HepG2 (cell line): Measurements from ENCODE around the gene MECR. TPM values are rescaled to one million over a fixed set of nuclear protein-coding genes. Genes with fewer than 3 reads are reported as not detected.

ENCODE experiments used
- ATAC-seq: fragments of 200-7000 bp; cut with Tn5 transposase; 3 replicates; pipeline ENCODE4 v1.9.1; 2020; ENCODE audit warnings: mild to moderate bottlenecking, moderate library complexity
- BruUV-seq: library from RNA; stranded (reverse); fragments of 400-500 nt; replicated peaks from 2 replicates; lab custom pipeline; 2021; lab: Mats Ljungman, UMichigan
- CTCF ChIA-PET: fragments of 300-600 bp; formaldehyde crosslinking; extraction: SDS; loops from one replicate; lab custom pipeline; 2021; ENCODE audit warnings: low total read pairs, inconsistent platforms, low intra/inter-chr PET ratio; lab: Yijun Ruan, JAX
- POLR2A ChIA-PET: fragments of 350-600 bp; sonication (Branson Sonifier 250); formaldehyde crosslinking; loops from one replicate; lab custom pipeline; 2020; ENCODE audit warnings: antibody characterized with exemption, inconsistent platforms; lab: Yijun Ruan, JAX
- DNase-seq: peaks from one replicate; pipeline ENCODE4 v3.0.0-alpha.2; 2015; ENCODE audit warnings: low spot score
- FAIRE-seq: peaks from 3 replicates; lab custom pipeline; 2011; peaks lifted over from hg19 to GRCh38; lab: Jason Lieb, UNC
- H2AFZ ChIP-seq: one replicate; pipeline ENCODE4 v1.6.1; 2011; ENCODE audit warnings: low read length, inconsistent platforms
- H3K27ac ChIP-seq: fragments of 300-600 bp; 3 replicates; pipeline ENCODE4 v1.8.0; 2011; ENCODE audit warnings: mixed run types, mild to moderate bottlenecking, mixed read lengths, low read length, inconsistent platforms; ENCODE audit not compliant: insufficient read depth; ENCODE audit errors: extremely low read length
- H3K27me3 ChIP-seq, 2 experiments: fragments of 200-600 bp in 1 of 2; 2 replicates in 1 of 2; 3 replicates in 1 of 2; pipeline versions ENCODE4 v1.6.0 to v1.8.0; 2011; ENCODE audit warnings: low read length in 2 of 2, mild to moderate bottlenecking in 2 of 2, moderate library complexity in 2 of 2, inconsistent platforms in 1 of 2; ENCODE audit not compliant: insufficient read depth in 2 of 2, control insufficient read depth in 1 of 2
- H3K36me3 ChIP-seq, 2 experiments: fragments of 200-600 bp in 1 of 2; replicated peaks in 1 of 2; 2 replicates in 1 of 2; 3 replicates in 1 of 2; pipeline versions ENCODE4 v1.5.1 to v1.8.0; 2011; ENCODE audit warnings: low read length in 2 of 2, inconsistent platforms in 1 of 2; ENCODE audit not compliant: insufficient read depth in 2 of 2, control insufficient read depth in 1 of 2
- H3K4me1 ChIP-seq: 2 replicates; pipeline ENCODE4 v1.5.1; 2012; ENCODE audit warnings: low read length, inconsistent platforms; ENCODE audit not compliant: insufficient read depth
- H3K4me2 ChIP-seq: 2 replicates; pipeline ENCODE4 v1.6.0; 2011; ENCODE audit warnings: low read depth, low read length, inconsistent platforms
- H3K4me3 ChIP-seq, 3 experiments: fragments of 200-600 bp in 1 of 3; sonication (generic), shearing (Covaris generic) in 1 of 3; replicated peaks in 1 of 3; 2 replicates each; pipeline ENCODE4 v1.5.1; 2011 to 2016; ENCODE audit warnings: low read length in 3 of 3, inconsistent platforms in 2 of 3, low read depth in 2 of 3, mild to moderate bottlenecking in 2 of 3, control low read depth in 1 of 3, mixed read lengths in 1 of 3; ENCODE audit not compliant: insufficient read depth in 1 of 3
- H3K79me2 ChIP-seq: one replicate; pipeline ENCODE4 v1.6.1; 2011; ENCODE audit warnings: low read length, inconsistent platforms; ENCODE audit not compliant: insufficient read depth
- H3K9ac ChIP-seq: 2 replicates; pipeline ENCODE4 v1.6.0; 2011; ENCODE audit warnings: mild to moderate bottlenecking, low read depth, low read length, inconsistent platforms; ENCODE audit not compliant: insufficient read depth
- H3K9me3 ChIP-seq: 2 replicates; pipeline ENCODE4 v1.5.1; 2012; ENCODE audit warnings: mild to moderate bottlenecking, low read length
- H4K20me1 ChIP-seq: 2 replicates; pipeline ENCODE4 v1.6.0; 2011; ENCODE audit warnings: inconsistent platforms, mild to moderate bottlenecking, low read length, moderate library complexity; ENCODE audit not compliant: insufficient read depth
- AGO1 ChIP-seq: fragments of 200-400 bp; formaldehyde crosslinking; IDR thresholded peaks from 2 replicates; pipeline ENCODE4 v1.6.1; 2017; ENCODE audit warnings: mild to moderate bottlenecking, low read depth, low read length, moderate library complexity; ENCODE audit not compliant: poor library complexity, severe bottlenecking
- HDAC6 ChIP-seq: fragments of 200-600 bp; sonication (generic); IDR thresholded peaks from 2 replicates; pipeline ENCODE4 v1.7.0; 2017; ENCODE audit warnings: mild to moderate bottlenecking, antibody characterized with exemption, low read length, low read depth
- HNF1A ChIP-seq, 2 experiments: sonication (generic) in 1 of 2; formaldehyde crosslinking in 1 of 2; IDR thresholded peaks; 2 replicates each; pipeline versions ENCODE4 v1.4.0 to v1.6.1; 2016 to 2020; ENCODE audit warnings: borderline replicate concordance in 1 of 2, low read depth in 1 of 2, mild to moderate bottlenecking in 1 of 2, missing genetic modification reagents in 1 of 2
- ZFP36 ChIP-seq: fragments of 150-350 bp; IDR thresholded peaks from 2 replicates; pipeline ENCODE4 v1.6.1; 2018; ENCODE audit warnings: borderline replicate concordance, low read length, low read depth; ENCODE audit not compliant: partially characterized antibody
- ZNF124 ChIP-seq: sonication (generic); formaldehyde crosslinking; IDR thresholded peaks from 2 replicates; pipeline ENCODE4 v1.4.0; 2020; ENCODE audit warnings: missing genetic modification reagents
- WGBS: methylation state at CpG from one replicate; pipeline ENCODE4 v1.1.6; 2017; ENCODE audit warnings: low lambda C conversion rate; 5-methylcytosine and 5-hydroxymethylcytosine counted together
- in situ Hi-C: cut with HindIII; loops from 2 replicates; pipeline ENCODE4 v1.10.0; 2017; ENCODE audit warnings: low pct_unique_long_range_greater_than_20kb; ENCODE audit not compliant: extremely low pct_ligation_motif_present
- intact Hi-C: fragments of 100-400 bp; cut with micrococcal nuclease; formaldehyde crosslinking; loops from one replicate; pipeline ENCODE4 v1.10.0; 2022; ENCODE audit not compliant: unreplicated experiment
- polyA plus RNA-seq, 8 experiments: library from polyadenylated mRNA; depleted of rRNA in 3 of 8; stranded (reverse) in 7 of 8; unstranded in 1 of 8; fragments of >200 nt; fragmentation: Illumina TruSeq in 4 of 8; extraction: Trizol in 4 of 8; gene quantifications; 2 replicates each; pipeline versions ENCODE4 v1.2.1 to v1.2.3, GENCODE V29; 2011 to 2016; ENCODE audit warnings: low read depth in 4 of 8, missing spikeins in 1 of 8, mixed read lengths in 1 of 8; ENCODE audit not compliant: insufficient read depth in 1 of 8
- total RNA-seq, 5 experiments: library from RNA; depleted of rRNA; stranded (reverse); fragments of >200 nt; fragmentation: Illumina TruSeq; extraction: Trizol; gene quantifications; 2 replicates each; pipeline ENCODE4 v1.2.3, GENCODE V29; 2016; ENCODE audit warnings: low read depth in 1 of 5

MECR gene
- total and polyA plus RNA-seq, 2 of the 13 experiments (the other 11 are each of a cell fraction or from before 2014, with no cell fraction given), result 18.8 to 24.9 TPM

DNA sequence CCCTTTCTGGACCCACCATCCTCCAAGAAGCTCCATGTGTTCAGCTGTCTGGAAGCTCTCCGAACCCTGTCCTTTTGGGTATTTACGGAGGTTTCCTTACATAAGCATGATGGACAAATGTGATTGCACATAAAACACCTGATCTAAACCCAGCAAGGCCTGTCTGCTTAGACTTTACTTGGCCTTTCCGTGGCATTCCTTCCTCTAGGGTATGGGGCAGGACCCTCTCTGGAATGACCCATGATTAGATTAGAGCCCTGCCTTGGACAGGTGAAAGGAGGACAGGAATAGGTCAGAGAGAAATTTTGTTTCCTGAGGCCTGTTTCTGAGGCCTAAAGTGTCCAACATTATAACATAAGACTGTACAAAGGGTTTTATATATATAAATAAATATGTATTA lies 22.4 kb upstream of the MECR start (continued):
- TF ChIP-seq HDAC6 (no peak), AGO1 (no peak), ZNF124 (CRISPR knock-in tag) (no peak)

DNA sequence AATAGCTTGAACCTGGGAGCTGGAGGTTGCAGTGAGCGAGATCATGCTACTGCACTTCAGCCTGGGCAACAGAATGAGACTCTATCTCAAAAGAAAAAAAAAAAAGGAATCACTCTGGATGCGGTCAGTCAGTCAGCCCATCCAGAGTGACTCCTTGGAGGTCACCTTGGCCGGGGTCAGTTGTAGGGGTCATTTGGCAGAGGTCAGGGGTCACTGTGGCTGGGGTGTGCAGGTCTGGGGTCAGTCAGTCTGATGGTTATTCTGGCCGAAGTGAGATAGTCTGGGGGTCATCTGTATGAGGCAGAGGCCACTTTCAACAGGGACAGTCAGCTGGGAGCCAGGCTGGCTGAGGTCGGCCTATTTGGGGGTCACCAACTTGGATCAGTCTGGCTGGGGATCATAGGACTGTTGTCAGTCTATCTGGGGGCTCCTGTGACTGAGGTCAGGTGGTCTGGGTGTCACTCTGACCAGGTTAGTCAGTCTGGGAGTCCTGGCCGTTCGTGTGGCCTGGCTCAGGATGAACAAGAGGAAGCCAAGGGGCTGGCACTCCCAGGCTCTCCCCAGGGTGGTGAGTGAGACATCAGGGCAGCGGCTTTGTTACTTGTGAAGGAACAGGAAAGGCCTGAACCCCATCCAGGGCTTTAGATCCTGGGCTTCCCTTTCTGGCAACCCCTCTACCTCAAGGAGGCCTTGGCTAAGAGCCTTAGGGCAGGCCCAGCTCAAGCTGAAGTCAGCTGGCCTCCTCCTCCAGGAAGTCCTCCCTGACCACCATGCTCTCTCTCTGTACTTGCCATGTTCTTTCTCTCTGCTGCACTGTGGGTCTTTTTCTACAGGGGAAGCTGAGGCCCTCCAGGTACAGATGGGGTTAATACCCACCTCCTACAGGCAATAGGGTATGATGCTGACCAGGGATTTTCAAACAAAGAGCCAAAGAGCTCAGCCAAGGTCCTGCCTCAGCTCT lies 20.7 kb upstream of the MECR start:
- Histone ChIP-seq H3K4me1 (peaks cover 25% of the 10 kb centered on the region), H2AFZ (no peak overlapping the region), H3K36me3 (0 out of 5 replicates have a peak, but pooled peaks cover 2 to 3% of the 10 kb centered on the region in 2 experiments), H3K27ac (no peak overlapping the region), H3K9ac (no peak overlapping the region), H3K79me2 (peaks cover 11% of the 10 kb centered on the region), H4K20me1 (peaks cover 22% of the 10 kb centered on the region), H3K9me3 (no peaks in the 10 kb centered on the region), H3K4me3 (no peak overlapping the region), H3K4me2 (no peak overlapping the region), H3K27me3 (no peaks in the 10 kb centered on the region)
- ChIA-PET POLR2A (no interaction called here), CTCF (no interaction called here)
- no TSS peak for BruUV-seq
- TF ChIP-seq ZFP36 (peak; percentile 87), HNF1A (IDR thresholded peaks at IDR 0.05; ENCODE audit: low read depth) (no peak), HNF1A (CRISPR knock-in tag; IDR thresholded peaks at IDR 0.05; ENCODE audit: borderline replicate concordance) (no peak)
- FAIRE-seq, result no peak
- no peak for DNase-seq
- in situ Hi-C loops, result no loop called here
- WGBS, result 96% methylated on average over 7 of the region's 8 CpGs
- intact Hi-C loops, result no loop called here
- no peak for ATAC-seq
